ENCODE data around the gene HOXB8.

The HOXB8 gene

DNA sequence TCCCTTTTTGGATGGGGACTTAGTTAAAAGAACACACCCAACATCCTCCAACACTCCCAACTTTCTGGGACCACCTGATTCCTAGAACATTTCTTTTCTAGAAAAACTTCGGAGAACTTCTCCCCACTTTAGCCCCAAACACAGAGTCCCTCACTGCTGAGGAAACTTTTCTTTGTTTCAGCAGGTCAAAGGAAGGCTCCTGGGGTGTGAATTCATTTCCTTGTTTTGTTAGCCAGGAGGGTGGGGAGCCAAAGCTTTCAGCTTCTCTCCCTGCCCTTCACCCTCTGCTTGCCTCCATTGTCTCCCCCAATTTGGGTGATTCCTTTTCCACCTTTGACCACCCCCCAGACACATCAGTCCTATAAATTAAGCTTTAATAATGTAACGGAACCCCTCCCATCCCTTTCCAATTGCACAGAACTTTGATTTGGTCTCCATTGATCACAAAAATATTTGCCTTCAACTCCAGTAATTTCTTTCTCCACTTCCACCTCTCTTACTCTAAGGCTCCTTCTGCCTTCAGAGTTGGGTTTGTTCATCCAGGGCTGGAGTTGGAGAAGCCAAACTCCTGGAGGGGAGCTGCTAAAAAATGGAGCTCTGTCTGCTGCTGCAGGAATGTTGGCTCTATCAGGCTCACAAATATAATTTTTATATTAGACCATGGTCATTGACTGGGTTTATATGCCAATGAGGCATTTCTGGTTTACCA lies 47.3 kb downstream of the HOXB8 start:
- no peak for DNase-seq (ENCODE audit: low read depth)

DNA sequence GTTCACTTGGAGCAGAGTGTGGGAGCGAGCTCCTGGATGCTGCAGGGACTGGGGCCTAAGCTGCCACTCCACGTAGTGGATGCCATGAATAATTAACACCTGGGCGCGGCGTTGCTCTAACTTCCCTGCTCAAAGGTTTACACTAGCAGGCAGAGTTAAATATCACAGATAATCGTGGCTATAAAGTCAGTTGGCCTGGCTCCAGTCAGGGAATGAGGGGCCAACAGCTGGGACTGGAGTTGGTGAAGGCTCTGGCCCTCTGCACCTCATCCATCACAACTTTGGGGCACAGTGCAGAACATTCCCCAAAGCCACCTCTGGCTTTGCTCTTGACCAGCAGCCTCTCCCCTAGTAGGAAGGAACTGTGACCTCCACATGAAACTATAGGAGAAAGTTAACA lies 47.9 kb downstream of the HOXB8 start:
- no peak for DNase-seq (ENCODE audit: low read depth)

DNA sequence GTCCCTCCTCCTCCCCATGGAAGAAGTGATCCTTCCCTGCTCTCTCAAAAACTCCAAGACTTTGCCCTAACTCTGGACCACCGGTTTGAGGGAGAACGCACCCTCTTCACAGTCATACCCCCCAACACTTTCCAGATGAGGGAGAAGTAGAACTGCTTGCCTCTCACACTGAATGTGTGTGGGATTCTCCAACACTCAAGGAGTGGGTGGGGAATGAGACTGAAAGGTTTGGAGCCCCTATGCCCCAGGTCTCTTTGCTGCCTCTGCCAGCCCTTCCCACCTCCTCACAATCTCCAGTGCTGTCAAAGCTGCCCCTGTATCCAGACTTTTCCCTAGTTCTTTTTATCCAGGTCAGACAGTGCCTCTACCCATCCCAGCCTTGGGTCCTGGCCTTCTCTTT lies 48.4 kb downstream of the HOXB8 start:
- no peak for DNase-seq (ENCODE audit: low read depth)

DNA sequence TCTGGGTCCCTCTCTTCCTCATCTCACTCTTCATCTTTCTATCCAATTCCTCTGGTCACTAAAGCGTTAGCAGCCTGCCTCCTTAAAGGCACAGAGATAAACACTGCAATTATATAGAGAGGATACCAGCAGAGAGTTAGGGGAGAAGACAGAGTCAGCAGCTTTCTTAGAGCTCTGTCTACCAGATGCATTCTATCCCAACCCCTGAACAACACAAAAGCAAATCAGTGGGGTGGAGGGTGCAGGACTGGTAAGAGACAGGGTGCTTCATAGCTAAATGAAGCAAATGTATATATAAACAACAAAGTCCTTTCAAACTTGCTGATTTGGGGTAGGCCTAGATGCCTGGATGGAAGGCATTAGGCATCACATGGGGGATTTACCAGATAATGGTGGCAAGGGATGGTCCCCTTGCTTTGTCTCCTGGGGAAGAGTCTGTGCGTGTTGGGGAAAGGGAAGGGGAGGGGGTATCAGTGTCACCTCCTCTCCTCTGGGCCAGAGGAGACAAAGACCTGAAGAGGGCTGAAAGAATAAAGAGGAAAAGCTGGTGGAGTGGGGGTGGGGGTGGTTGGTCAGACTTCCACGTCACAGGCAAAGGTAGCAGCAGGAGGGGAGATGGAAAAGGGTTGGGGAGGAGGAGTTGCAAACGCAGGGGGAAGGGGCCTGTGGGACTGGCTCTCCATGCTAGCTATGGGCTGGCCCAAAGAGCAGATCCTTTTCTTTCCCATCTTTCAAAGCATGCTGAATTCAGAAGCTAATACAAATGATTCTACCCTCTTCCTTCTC lies 49.0 kb downstream of the HOXB8 start:
- DNase-seq (ENCODE audit: low read depth), result no peak

DNA sequence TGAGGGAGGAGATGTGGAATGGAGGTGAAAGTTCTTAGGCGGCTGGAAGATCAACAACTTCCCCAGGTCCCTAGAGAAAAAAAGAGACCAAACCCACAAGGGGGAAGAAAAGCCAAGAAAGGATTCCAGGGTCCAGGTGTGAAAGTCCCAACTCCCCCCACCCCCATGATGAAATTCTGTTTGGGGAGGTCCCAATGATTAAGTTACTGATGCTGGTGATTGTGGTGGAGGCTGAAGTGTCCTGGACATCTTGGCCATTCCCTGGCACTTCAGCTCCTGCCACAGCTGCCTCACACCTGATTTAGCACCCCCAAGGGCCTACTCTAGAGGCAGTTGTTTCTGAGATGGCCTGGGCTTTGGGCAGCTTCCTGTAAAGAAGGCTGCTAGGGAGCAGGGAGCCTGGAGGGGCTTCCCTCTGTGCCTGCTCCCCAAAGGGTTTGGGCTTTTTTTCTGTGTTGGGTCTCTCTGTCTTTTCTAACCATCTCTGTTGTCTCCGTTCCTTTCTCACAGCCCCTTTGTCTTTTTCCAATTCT lies 50.0 kb downstream of the HOXB8 start:
- DNase-seq (ENCODE audit: low read depth), result no peak

DNA sequence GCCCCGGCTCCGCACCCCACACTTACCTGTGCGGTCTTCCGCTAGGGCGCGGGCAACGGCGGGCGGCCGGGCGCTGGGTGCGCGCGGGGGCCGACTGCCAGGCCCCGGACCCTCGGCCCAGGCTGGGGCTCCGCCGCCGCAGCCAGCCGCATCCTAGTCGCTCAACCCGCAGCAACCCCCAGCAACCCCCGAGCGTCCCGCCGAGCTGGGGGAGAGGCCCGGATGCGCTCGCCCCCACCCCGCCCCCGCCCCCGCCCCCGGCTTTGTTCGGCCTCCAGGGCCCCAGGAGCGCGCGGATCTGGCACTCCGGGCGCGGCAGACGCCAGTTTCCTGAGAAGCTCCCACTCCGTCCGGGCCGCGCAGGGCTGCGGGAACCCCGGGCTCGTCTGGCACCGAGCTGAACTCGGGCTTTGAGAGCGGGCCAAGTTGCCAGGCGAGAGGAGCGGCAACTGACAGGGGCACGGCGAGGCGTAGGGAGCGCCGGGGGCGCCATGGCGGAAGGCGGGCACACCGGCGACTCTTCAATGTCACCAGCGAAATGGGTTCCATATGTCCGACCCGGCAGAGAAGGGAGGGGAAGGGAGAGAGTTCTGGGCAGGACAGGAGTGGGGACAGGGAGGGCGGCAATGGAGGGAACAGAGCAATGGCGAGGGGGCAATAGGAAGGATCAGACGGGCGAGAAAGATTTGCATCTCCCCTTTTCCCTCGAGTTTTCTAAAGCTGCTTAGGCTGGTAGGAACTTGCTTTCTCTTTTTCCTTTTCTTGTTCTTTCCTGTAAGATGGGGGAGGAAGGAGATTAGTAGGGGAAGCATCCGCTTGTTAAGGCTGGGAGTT lies 50.7 kb downstream of the HOXB8 start:
- no peak for DNase-seq (ENCODE audit: low read depth)

DNA sequence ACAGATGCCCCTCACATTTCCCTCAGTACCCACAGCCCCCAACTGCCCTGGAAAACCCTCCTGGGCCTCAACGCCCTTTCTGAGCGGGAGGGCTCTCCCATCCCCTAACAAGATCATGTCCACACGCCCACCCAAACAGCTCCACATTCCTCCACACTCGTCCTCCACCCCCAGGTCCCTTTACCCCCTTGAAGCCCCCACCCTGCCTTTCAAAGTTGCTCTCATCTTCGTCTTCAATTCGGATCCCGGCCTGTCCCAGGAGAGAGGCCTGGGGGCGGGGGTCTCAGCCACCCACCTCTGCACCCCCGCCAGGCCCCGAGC lies 51.3 kb downstream of the HOXB8 start:
- DNase-seq (ENCODE audit: low read depth), result no peak

DNA sequence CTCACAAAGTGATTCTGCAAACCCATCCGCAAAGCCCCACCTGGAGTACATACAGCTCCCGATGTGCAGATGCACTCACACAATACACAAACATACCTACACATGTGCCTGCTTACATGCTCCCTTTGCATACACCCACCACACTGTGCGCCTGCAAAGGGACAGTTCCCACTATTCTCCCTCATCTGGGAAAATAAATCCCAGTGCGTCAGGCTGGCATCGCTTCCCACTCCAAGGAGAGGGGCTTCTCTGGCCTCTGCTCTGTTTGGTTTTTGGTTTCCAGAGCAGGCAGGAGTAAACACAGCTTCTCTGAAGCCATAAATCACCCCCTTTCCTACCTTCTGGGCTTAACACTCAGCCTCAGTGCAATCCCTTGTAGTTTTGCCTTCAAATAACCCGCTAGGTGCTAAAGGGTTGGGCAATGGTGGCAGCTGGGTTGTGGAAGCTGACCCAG lies 51.7 kb downstream of the HOXB8 start:
- DNase-seq (ENCODE audit: low read depth), result no peak

DNA sequence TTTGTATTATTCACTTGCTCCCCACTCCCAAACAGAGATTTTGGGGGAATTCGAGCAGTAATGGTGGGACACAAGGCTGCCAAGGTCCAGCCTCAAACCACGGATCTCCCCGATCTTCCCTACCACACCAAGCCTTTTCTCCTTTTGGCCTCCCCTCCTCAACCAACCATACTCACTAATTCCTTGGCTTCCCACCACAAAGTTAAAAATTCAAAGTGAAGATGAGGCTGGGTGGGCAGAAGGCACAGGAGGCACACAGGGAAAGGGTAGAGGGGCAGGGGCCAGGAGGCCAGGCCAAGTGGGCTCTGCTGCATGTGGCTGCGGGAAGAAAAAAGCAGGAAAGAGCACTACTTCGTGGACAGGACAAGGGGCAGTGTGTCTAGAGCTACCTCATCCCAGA lies 52.2 kb downstream of the HOXB8 start:
- no peak for DNase-seq (ENCODE audit: low read depth)
